ENCODE measurements around the gene FRAT1. TPM values are rescaled to one million over a fixed set of nuclear protein-coding genes. Genes with fewer than 3 reads are reported as not detected.
A peak's percentile ranks its signal among the peaks of the same experiment; 100 is the strongest.

FRAT1 gene
- total and polyA plus RNA-seq, 2 of the 8 experiments (the other 6 are each of a cell fraction or from before 2014, with no cell fraction given) = 1.9 to 5.2 TPM

GRCh38 chr10:97327348-97328294 lies 8.6 kb downstream of the FRAT1 start:
- Histone ChIP-seq H3K79me2 (ENCODE audit: control insufficient read depth in 1 of 2, insufficient read depth in 2 of 2, low read length in 2 of 2) (peaks cover 19 to 40% of the 10 kb centered on the region in 2 experiments), H2AK5ac (ENCODE audit: low read depth, low read length) (no peak overlapping the region; the same call in 1 of the 2 replicates), H2BK12ac (ENCODE audit: low read depth, low read length) (no peak overlapping the region), H3K36me3 (ENCODE audit: control insufficient read depth in 2 of 4, insufficient read depth in 4 of 4, low read length in 3 of 4) (peaks cover 2 to 34% (median 7%) of the 10 kb centered on the region in 4 experiments; a peak in 5 of 8 replicates), H3K9me3 (ENCODE audit: insufficient read depth in 2 of 2, low read depth in 1 of 2, low read length in 1 of 2) (no peaks in the 10 kb centered on the region), H3K14ac (ENCODE audit: insufficient read length) (no peak overlapping the region), H3K23me2 (ENCODE audit: low read depth, low read length) (peaks cover 7% of the 10 kb centered on the region), H2BK20ac (ENCODE audit: low read length) (no peak overlapping the region), H2AFZ (ENCODE audit: low read length) (no peak overlapping the region), H3K56ac (replicated peaks; ENCODE audit: insufficient read length, low read depth, low read length) (no peak overlapping the region), H3K9ac (replicated peaks in 1 of 4; ENCODE audit: extremely low read depth in 1 of 4, low read depth in 3 of 4, low read length in 3 of 4) (no peak overlapping the region), H3K4me1 (replicated peaks in 1 of 4; ENCODE audit: control insufficient read depth in 3 of 4, insufficient read depth in 4 of 4, low read length in 3 of 4) (peaks cover 3 to 14% (median 7%) of the 10 kb centered on the region in 4 experiments), H3K79me1 (ENCODE audit: low read depth, low read length) (peaks cover 7% of the 10 kb centered on the region; the same call in 1 of the 2 replicates), H3K27ac (ENCODE audit: low read depth, low read length) (no peak overlapping the region), H4K8ac (ENCODE audit: extremely low read depth, insufficient read depth, low read length) (no peak overlapping the region), H3K18ac (ENCODE audit: extremely low read depth, low read length) (no peak overlapping the region), H4K5ac (ENCODE audit: insufficient read length, low read depth, low read length) (no peak overlapping the region), H3K4me3 (ENCODE audit: extremely low read depth in 1 of 4, insufficient read depth in 2 of 4, low read depth in 3 of 4, low read length in 4 of 4) (no peak overlapping the region), H3K4ac (replicated peaks; ENCODE audit: insufficient read length, low read depth, low read length) (no peak overlapping the region), H3K27me3 (replicated peaks in 1 of 4; ENCODE audit: control insufficient read depth in 3 of 4, extremely low read depth in 1 of 4, insufficient read depth in 3 of 4, low read length in 3 of 4) (no peaks in the 10 kb centered on the region), H3K4me2 (ENCODE audit: insufficient read depth in 1 of 2, low read depth in 2 of 2, low read length in 2 of 2) (no peak overlapping the region), H2BK120ac (replicated peaks; ENCODE audit: low read depth, low read length) (no peak overlapping the region), H4K91ac (replicated peaks; ENCODE audit: insufficient read length, low read length) (no peak overlapping the region), H2BK5ac (ENCODE audit: low read depth, low read length) (no peak overlapping the region), H3K23ac (ENCODE audit: insufficient read length) (no peak overlapping the region), H2BK15ac (ENCODE audit: low read length) (no peak overlapping the region), H4K20me1 (replicated peaks in 1 of 2; ENCODE audit: control insufficient read depth in 1 of 2, insufficient read depth in 2 of 2, low read length in 2 of 2) (peaks cover 13 to 14% of the 10 kb centered on the region in 2 experiments)
- WGBS, 2 experiments (ENCODE audit: extremely low coverage in 1 of 2, insufficient coverage in 1 of 2, insufficient read length in 1 of 2, insufficient replicate concordance in 2 of 2, low coverage in 1 of 2, low lambda C conversion rate in 2 of 2, missing lambda C conversion rate in 1 of 2) = 84% methylated on average over 7 of the region's 7 CpGs; no CpG with 5 or more reads in 1 of the 2 experiments
- peak; percentile 21; the same call in 1 of the 2 replicates for TF ChIP-seq POLR2AphosphoS5 (IDR thresholded peaks at IDR 0.05; ENCODE audit: low read depth, low read length)
- no peak for TF ChIP-seq CHD2 (IDR thresholded peaks at IDR 0.05; ENCODE audit: low read length)
- FAIRE-seq = no peak
- ChIA-PET CTCF (ENCODE audit: partially characterized antibody) (interaction anchor here (0.8 to 1.9 kb wide), 7 partner anchors 13 to 50 kb away, joined by 3 to 7 read pairs (median 3); no protein-coding TSS in a partner anchor), POLR2A (ENCODE audit: partially characterized antibody) (interaction anchor here (0.7 to 2.9 kb wide), 9 partner anchors 8 to 83 kb away, joined by 3 to 11 read pairs (median 3); partner anchors contain the start of gene FRAT1)
- DNase-seq (ENCODE audit: low read depth in 1 of 2, low spot score in 2 of 2) = no peak

Data from H1 (cell line).